GM23248 (cell line): ENCODE measurements around the gene CCL25. TPM values are rescaled to one million over a fixed set of nuclear protein-coding genes. Genes with fewer than 3 reads are reported as not detected.

ENCODE experiments used
- DNase-seq: peaks from one replicate; pipeline ENCODE4 v3.0.0-alpha.2; 2015
- H2AFZ ChIP-seq: fragments of 200-600 bp; sonication (generic); 2 replicates; pipeline ENCODE4 v1.6.1; 2016; ENCODE audit warnings: antibody characterized with exemption
- H3F3A ChIP-seq: fragments of 200-600 bp; sonication (generic); 2 replicates; pipeline ENCODE4 v1.6.1; 2016; ENCODE audit warnings: mild to moderate bottlenecking, antibody characterized with exemption, mixed run types; ENCODE audit not compliant: insufficient read depth
- H3K27ac ChIP-seq: fragments of 200-600 bp; sonication (generic); 2 replicates; pipeline ENCODE4 v1.5.1; 2016; ENCODE audit warnings: mild to moderate bottlenecking
- H3K27me3 ChIP-seq: fragments of 200-600 bp; sonication (generic); replicated peaks from 2 replicates; pipeline ENCODE4 v1.6.1; 2016; ENCODE audit warnings: mild to moderate bottlenecking; ENCODE audit not compliant: insufficient read depth
- H3K36me3 ChIP-seq: fragments of 200-600 bp; sonication (generic); 2 replicates; pipeline ENCODE4 v1.6.1; 2016; ENCODE audit warnings: low read depth, mild to moderate bottlenecking
- H3K4me1 ChIP-seq: fragments of 200-600 bp; sonication (generic); 2 replicates; pipeline ENCODE4 v1.6.1; 2016; ENCODE audit warnings: mild to moderate bottlenecking; ENCODE audit not compliant: insufficient read depth
- H3K4me2 ChIP-seq: fragments of 200-600 bp; sonication (generic); one replicate; pipeline ENCODE4 v1.6.1; 2016; ENCODE audit warnings: mild to moderate bottlenecking; ENCODE audit not compliant: unreplicated experiment
- H3K4me3 ChIP-seq: fragments of 200-600 bp; sonication (generic); 2 replicates; pipeline ENCODE4 v1.5.1; 2016; ENCODE audit warnings: mild to moderate bottlenecking
- H3K79me2 ChIP-seq: fragments of 200-600 bp; sonication (generic); 2 replicates; pipeline ENCODE4 v1.6.1; 2016; ENCODE audit warnings: mild to moderate bottlenecking; ENCODE audit not compliant: insufficient read depth
- H3K9ac ChIP-seq: fragments of 200-600 bp; sonication (generic); 2 replicates; pipeline ENCODE4 v1.6.1; 2016; ENCODE audit warnings: mild to moderate bottlenecking
- H3K9me2 ChIP-seq: fragments of 200-600 bp; sonication (generic); 2 replicates; pipeline ENCODE4 v1.6.1; 2016; ENCODE audit warnings: mixed run types, mild to moderate bottlenecking, moderate library complexity; ENCODE audit not compliant: insufficient read depth
- H3K9me3 ChIP-seq: fragments of 200-600 bp; sonication (generic); one replicate; pipeline ENCODE4 v1.6.1; 2017; ENCODE audit warnings: low read depth
- H4K20me1 ChIP-seq: fragments of 200-600 bp; sonication (generic); 2 replicates; pipeline ENCODE4 v1.6.0; 2016; ENCODE audit not compliant: insufficient read depth
- EZH2 ChIP-seq: fragments of 200-600 bp; sonication (generic); IDR thresholded peaks from 2 replicates; pipeline ENCODE4 v1.6.1; 2018; ENCODE audit warnings: antibody characterized with exemption, mild to moderate bottlenecking; ENCODE audit not compliant: insufficient read depth, poor library complexity, severe bottlenecking
- EZH2phosphoT487 ChIP-seq: fragments of 200-600 bp; sonication (generic); IDR thresholded peaks from 2 replicates; pipeline ENCODE4 v1.6.1; 2018; ENCODE audit warnings: antibody characterized with exemption, moderate library complexity, mild to moderate bottlenecking, low read depth; ENCODE audit not compliant: insufficient read depth
- WGBS, 2 experiments: methylation state at CpG; one replicate each; pipeline ENCODE4 v1.1.6; 2015 to 2017; ENCODE audit warnings: low lambda C conversion rate in 2 of 2, low coverage in 1 of 2; ENCODE audit errors: missing lambda C conversion rate in 2 of 2; 5-methylcytosine and 5-hydroxymethylcytosine counted together
- in situ Hi-C: fragments of 300-500 bp; cut with MboI; formaldehyde crosslinking; loops from 2 replicates; pipeline ENCODE4 v1.15.0; 2020
- polyA plus RNA-seq: library from polyadenylated mRNA; unstranded; fragments of >200 nt; fragmentation: Nextera tagmentation; extraction: Ambion mirVana; gene quantifications from 2 replicates; pipeline ENCODE4 v1.2.1, GENCODE V29; 2016
- total RNA-seq: library from RNA; depleted of rRNA; stranded (reverse); fragments of >200 nt; shearing (Covaris generic); gene quantifications from 2 replicates; pipeline ENCODE4 v1.2.3, GENCODE V29; 2014

Gene CCL25
- total and polyA plus RNA-seq, 2 experiments from 2014 or later, result not detected

DNA sequence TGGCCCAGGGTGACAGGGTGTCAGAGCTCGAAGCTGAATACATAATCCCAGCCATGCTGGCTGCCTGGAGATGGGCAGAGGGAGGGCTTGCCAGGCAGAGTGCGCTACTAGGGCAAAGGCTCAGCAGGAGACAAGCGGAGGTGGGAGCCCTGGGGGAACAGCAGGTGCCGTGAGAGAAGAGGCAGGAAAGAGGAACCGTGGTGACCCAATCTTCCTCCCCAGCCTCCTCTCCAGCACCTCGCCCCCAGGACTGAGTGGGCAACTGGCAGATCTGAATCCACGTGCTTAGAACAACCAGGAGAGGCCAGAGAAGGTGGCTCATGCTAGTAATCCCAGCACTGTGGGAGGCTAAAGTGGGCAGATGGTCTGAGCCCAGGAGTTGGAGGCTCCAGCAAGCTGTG lies 11.0 kb upstream of the CCL25 start:
- Histone ChIP-seq H3K27me3 (no peaks in the 10 kb centered on the region), H3K9me3 (no peaks in the 10 kb centered on the region), H3K36me3 (no peaks in the 10 kb centered on the region), H3K79me2 (no peaks in the 10 kb centered on the region), H3K9ac (no peak overlapping the region), H3K4me2 (no peak overlapping the region), H4K20me1 (no peaks in the 10 kb centered on the region), H3K4me1 (no peaks in the 10 kb centered on the region), H2AFZ (no peak overlapping the region), H3K27ac (no peak overlapping the region), H3K4me3 (no peak overlapping the region), H3F3A (no peaks in the 10 kb centered on the region), H3K9me2 (no peaks in the 10 kb centered on the region)
- no peak for DNase-seq
- in situ Hi-C loops, result no loop called here
- WGBS, 2 experiments, result 62 to 66% methylated on average over 7 of the region's 7 CpGs
- TF ChIP-seq EZH2, result no peak
- no peak for TF ChIP-seq EZH2phosphoT487

- H3K79me2 ChIP-seq, result no peaks in the 10 kb centered on the region
- no peak overlapping the region for H3K27ac ChIP-seq
- no peaks in the 10 kb centered on the region for H3F3A ChIP-seq
- TF ChIP-seq EZH2 (no peak), EZH2phosphoT487 (no peak)
- DNase-seq, result no peak
- in situ Hi-C loops, result no loop called here
- H3K9ac ChIP-seq, result no peak overlapping the region
- no peak overlapping the region for H3K4me3 ChIP-seq
- H3K36me3 ChIP-seq, result no peaks in the 10 kb centered on the region
- no peak overlapping the region for H3K4me2 ChIP-seq
- H3K27me3 ChIP-seq, result no peaks in the 10 kb centered on the region
- no peaks in the 10 kb centered on the region for H3K4me1 ChIP-seq
- WGBS, 2 experiments, result 76 to 86% methylated on average over 9 of the region's 9 CpGs
- no peaks in the 10 kb centered on the region for H3K9me3 ChIP-seq
- H4K20me1 ChIP-seq, result no peaks in the 10 kb centered on the region
- no peak overlapping the region for H2AFZ ChIP-seq
- H3K9me2 ChIP-seq, result no peaks in the 10 kb centered on the region
Observed at GRCh38 chr19:8042900-8043299, 9.7 kb upstream of the CCL25 start.

GRCh38 chr19:8044018-8044417 lies 8.5 kb upstream of the CCL25 start:
- H3K36me3 ChIP-seq, result no peaks in the 10 kb centered on the region
- H3K9ac ChIP-seq, result no peak overlapping the region
- no peaks in the 10 kb centered on the region for H3K9me2 ChIP-seq
- H3K27me3 ChIP-seq, result no peaks in the 10 kb centered on the region
- no peak for DNase-seq
- no peak overlapping the region for H3K27ac ChIP-seq
- TF ChIP-seq EZH2phosphoT487 (no peak), EZH2 (no peak)
- H3K4me1 ChIP-seq, result no peaks in the 10 kb centered on the region
- H4K20me1 ChIP-seq, result no peaks in the 10 kb centered on the region
- no peak overlapping the region for H2AFZ ChIP-seq
- in situ Hi-C loops, result no loop called here
- no peak overlapping the region for H3K4me2 ChIP-seq
- no peaks in the 10 kb centered on the region for H3F3A ChIP-seq
- H3K9me3 ChIP-seq, result no peaks in the 10 kb centered on the region
- no peaks in the 10 kb centered on the region for H3K79me2 ChIP-seq
- no peak overlapping the region for H3K4me3 ChIP-seq
- 70 to 75% methylated on average over 10 of the region's 10 CpGs for WGBS, 2 experiments

GRCh38 chr19:8045872-8046568 lies 6.5 kb upstream of the CCL25 start:
- in situ Hi-C loops, result no loop called here
- no peak overlapping the region for H3K4me2 ChIP-seq
- H3K79me2 ChIP-seq, result no peaks in the 10 kb centered on the region
- no peak for DNase-seq
- no peaks in the 10 kb centered on the region for H3F3A ChIP-seq
- H3K9ac ChIP-seq, result no peak overlapping the region
- no peak overlapping the region for H3K27ac ChIP-seq
- no peaks in the 10 kb centered on the region for H3K36me3 ChIP-seq
- no peak overlapping the region for H2AFZ ChIP-seq
- H4K20me1 ChIP-seq, result no peaks in the 10 kb centered on the region
- no peak overlapping the region for H3K4me3 ChIP-seq
- no peak for TF ChIP-seq EZH2
- TF ChIP-seq EZH2phosphoT487, result no peak
- H3K27me3 ChIP-seq, result no peaks in the 10 kb centered on the region
- no peaks in the 10 kb centered on the region for H3K9me2 ChIP-seq
- H3K4me1 ChIP-seq, result no peaks in the 10 kb centered on the region
- 48 to 52% methylated on average over 10 of the region's 10 CpGs for WGBS, 2 experiments
- no peaks in the 10 kb centered on the region for H3K9me3 ChIP-seq
